GM21619 (cell line): ENCODE results near the gene SPDYA.
"Not testable (repeated sequence)": the region's sequence is repeated elsewhere in the genome, so short reads cannot be mapped to it uniquely, and the experiment has no call there.

Source experiments
- ATAC-seq: cut with Tn5 transposase; IDR thresholded peaks from one replicate; pipeline ENCODE4 v1.9.1; 2021; ENCODE audit not compliant: unreplicated experiment

The SPDYA gene

DNA sequence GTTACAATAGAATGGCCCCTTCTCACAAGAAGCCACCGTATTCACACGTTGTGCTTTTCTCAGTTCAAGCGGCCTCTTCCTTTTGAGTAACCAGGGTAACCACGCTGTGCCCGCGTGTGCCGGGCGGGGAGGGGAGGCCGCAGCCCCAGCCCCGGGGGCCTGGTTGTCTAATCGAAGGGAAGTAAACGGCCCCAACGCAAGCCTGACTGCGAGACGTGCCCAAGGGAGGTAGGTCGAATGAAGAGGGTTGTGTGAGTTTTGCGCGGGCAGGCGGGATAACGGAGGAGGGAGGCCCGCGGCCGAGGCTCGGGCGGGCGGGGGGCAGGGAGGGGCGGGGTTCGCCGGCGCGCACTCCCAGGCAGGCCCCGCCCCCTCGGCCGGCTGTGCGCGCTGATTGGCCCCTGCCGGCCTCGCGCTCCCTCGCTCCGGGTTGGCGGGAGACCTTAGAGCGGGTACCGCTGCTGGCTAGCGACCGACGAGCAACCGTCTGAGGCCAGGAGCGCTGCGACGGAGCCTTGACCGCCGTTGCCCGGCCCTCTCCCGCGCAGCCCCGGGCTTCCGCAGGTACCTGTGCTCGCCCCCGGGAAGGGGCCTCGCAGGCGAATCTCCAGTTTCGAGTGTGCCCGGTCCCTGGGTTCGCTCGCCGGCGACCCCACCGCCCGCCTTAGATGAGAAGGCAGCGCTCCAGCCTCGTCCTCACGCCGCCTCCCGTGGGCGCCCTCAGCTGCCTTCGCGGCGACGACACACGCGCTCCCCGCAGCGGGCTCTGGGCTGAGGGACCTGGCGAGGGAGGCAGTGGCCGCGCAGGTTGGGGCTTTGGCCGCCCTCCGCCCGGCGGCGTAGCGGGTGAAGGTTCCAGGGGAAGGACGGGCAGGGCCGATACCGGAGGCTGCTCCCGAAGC lies at the start of gene SPDYA:
TSS of gene SPDYA (plus strand) at position 451 of the 902 bp plus-strand sequence. CDS start 5,181 bp downstream, outside the sequence.
- peak; percentile 80 for ATAC-seq

GRCh38 chr2:28761420-28761819 lies 49.2 kb upstream of the SPDYA start:
- ATAC-seq = no peak

GRCh38 chr2:28764909-28765711 lies 45.5 kb upstream of the SPDYA start:
- no peak for ATAC-seq

DNA sequence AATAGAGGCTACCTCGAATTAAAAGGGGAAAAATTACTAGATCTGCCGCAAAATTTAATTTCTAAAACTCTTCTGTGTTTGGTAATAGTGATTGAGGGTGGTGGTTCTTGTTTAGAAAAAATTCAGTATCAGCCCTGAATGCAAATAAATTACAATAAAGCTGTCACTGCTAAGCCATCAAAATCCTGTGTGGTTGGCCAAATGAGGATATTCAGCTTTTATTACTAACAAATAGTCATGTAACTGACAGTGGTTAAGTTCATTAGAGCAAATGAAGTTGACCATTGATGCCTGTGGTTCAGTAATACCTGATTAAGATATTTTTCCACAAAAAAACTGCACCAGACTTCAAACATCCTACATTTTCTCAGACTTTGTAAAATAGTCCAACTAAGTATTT lies 44.6 kb upstream of the SPDYA start:
- ATAC-seq = no peak

DNA sequence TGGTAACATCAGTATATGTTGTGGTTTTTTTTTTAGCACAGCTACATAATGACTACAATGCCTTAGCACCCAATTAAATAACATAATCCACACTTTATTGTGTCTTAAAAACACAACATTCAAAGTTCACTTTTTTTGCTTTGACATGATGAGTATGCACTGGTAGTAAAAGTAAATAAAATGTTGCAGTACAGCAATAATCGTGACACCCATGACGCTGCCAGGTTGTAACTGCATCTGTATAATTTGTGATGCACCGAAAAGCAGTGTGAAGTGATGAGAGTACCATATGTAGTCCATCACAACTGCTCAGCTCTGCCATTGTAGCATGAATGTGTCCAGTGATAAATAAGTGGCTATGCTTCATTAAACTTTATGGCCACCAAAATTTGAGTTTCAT lies 43.3 kb upstream of the SPDYA start:
- ATAC-seq = no peak

- no peak for ATAC-seq
These were observed 42.2 kb upstream of the SPDYA start for GRCh38 chr2:28768422-28768821.

DNA sequence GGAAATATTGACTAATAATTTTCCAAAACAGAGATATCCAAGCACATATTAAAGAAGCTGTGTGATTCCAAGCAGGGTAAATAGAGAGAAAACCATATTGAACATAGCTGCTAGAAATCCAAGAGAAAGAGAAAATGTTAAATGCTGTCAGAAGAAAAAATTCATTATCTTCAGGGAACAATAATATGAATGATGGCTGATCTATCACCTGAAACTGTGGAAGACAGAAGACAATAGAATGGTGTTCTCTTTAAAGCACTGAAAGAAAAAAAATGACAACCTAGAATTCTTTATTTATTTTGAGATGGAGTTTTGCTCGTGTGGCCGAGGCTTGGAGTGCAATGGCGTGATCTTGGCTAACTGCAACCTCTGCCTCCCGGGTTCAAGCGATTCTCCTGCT lies 41.7 kb upstream of the SPDYA start:
- ATAC-seq = no peak

DNA sequence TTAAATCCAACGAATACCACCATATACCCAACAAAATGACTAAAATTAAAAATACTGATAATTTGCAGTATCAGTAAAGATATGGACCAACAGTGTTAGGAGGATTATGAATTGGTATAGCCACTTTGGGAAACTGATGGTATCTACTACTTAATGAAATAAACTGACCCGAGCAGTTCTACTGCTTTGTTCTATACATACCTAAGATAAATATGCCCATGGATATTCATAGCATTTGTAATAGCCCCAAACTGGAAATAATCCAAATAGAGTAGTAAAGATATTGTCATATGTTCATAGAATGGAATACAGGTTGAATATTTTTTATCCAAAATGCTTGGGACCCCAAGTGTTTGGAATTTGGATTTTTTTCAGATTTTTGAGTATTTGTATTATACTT lies 38.3 kb upstream of the SPDYA start:
- ATAC-seq = no peak

DNA sequence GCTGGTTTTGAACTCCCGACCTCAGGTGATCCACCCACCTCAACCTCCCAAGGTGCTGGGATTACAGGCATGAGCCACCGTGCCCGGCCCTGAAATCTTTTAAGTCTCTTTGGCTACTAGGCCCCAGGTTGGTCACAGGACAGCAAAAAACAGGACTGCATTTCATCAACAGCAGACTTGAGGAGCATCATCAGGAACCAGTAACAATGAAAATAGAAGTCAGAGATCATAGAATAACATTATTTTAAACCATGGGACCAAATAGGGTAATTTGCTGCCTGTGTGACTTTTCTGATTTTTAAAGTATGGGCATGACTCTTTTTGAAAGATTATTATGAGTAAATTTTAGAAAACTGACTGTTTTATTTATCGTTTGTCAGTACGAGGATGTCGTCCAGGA lies 34.2 kb upstream of the SPDYA start:
- ATAC-seq = no peak

DNA sequence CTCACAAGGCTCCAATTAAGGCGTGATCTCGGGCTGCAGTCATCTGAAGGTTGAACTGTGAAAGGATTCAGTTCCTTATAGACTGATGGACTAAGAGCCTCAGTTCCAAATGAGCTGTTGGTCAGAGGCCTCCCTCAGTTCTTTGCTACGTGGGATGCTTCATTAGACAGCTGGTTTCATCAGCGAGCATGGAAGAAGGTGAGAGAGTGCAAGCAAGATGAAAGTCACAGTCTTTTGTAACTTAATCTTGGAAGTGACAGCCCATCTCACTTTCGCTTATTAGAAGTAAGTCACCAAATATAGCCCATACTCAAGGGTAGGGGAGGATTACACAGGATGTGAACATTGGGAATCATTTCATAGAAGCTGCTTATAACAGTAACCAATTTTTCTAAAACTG lies 32.2 kb upstream of the SPDYA start:
- ATAC-seq = no peak

- no peak for ATAC-seq
These were observed 31.6 kb upstream of the SPDYA start for GRCh38 chr2:28779001-28779400.

DNA sequence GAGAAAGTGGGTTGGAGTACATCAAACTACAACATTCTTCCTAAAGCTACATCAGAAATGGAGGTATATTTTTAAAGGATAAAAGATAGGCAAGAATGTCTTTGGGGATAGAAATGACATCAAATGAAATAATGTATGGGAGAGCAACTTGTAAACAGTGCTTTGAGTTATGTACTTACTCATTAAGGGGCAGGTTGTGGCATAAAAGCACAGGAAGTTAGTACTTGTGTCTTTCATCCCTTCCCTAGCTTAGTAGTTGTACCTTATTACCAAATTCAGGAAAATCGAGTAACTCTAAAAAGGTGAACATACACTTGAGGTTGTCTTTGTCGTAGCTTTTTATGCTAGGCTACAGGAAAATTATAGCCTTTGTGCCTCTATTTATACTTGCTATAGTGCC lies 30.1 kb upstream of the SPDYA start:
- no peak for ATAC-seq

- no peak for ATAC-seq
These were observed 28.2 kb upstream of the SPDYA start for GRCh38 chr2:28782423-28782822.

DNA sequence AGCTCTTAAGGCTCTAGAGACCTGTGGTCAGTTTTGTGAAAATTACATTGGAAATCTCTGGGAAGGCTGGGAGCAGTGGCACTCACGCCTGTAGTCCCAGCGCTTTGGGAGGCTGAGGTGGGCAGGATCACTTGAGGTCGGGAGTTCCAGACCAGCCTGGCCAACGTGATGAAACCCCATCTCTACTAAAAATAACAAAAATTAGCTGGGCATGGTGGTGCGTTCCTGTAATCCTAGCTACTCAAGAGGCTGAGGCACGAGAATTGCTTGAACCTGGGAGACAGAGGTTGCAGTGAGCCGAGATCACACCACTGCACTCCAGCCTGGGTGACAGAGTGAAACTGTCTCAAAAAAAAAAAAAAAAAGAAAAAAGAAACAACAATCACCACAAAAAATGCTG lies 26.1 kb upstream of the SPDYA start:
- ATAC-seq = not testable (repeated sequence)

DNA sequence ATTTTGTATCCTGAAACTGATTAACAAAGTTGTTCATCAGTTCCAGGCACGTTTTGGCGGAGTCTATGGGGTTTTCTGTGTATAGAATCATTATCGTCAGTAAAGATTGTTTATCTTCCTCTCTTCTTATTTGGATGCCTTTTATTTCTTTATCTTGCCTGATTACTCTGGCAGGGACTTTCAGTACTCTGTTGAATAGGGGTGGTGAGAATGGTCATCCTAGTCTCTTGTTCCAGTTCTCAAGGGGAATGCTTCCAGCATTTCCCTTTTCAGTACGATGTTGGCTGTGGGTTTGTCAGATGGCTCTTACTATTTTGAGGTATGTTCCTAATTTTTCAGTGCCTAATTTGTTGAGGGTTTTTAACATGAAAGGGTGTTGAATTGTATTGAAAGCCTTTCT lies 14.0 kb upstream of the SPDYA start:
- ATAC-seq = no peak

GRCh38 chr2:28801726-28802125 lies 8.9 kb upstream of the SPDYA start:
- no peak for ATAC-seq

- no peak for ATAC-seq
These were observed 7.6 kb upstream of the SPDYA start for GRCh38 chr2:28802975-28803429.

GRCh38 chr2:28809927-28810326 lies 707 bp upstream of the SPDYA start:
- no peak for ATAC-seq

GRCh38 chr2:28818053-28818452 lies 7.4 kb downstream of the SPDYA start:
- ATAC-seq = no peak

GRCh38 chr2:28821295-28821958 lies 10.8 kb downstream of the SPDYA start:
- ATAC-seq = peak; percentile 61

- no peak for ATAC-seq
These were observed 11.4 kb downstream of the SPDYA start for GRCh38 chr2:28822036-28822435.
